Measurements from ENCODE around the gene UVRAG. TPM values are rescaled to one million over a fixed set of nuclear protein-coding genes. Genes with fewer than 3 reads are reported as not detected.

UVRAG gene
- total RNA-seq, 1 experiment from 2014 or later, result 19.3 TPM

DNA sequence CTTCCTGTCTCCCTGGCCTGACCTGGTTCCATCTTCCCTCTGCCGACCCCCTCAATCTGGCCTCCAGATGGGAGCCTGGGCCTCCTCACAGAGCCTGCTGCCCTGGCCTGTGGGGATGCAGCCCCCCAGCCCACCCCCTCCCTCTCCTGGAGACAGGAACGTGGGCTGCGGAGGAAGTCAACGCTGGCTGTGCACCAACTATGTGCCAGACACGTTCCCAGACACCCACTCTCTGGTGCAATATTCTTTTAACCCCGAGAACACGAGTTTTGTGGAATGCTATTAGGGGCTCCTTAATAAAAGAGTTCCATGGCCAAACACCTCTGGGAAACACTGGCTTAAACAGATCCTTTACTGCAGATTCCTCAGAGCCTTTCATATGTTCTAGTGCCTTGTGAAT is 375.4 kb downstream of the UVRAG start:
- DNase-seq (ENCODE audit: low spot score), result no peak

Other genes with a start within 250 kb of the UVRAG start
- gene MAP6, start 146.2 kb upstream of the UVRAG start, total RNA-seq (2014; rRNA removed; shearing (Covaris generic)), result 8.9 and 10.6 TPM in 2 replicates
- 0.07 TPM in 1 of 2 replicates, not detected in the other for gene MOGAT2, start 97.4 kb upstream of the UVRAG start, total RNA-seq (2014; rRNA removed; shearing (Covaris generic))
- gene DGAT2, start 46.4 kb upstream of the UVRAG start, total RNA-seq (2014; rRNA removed; shearing (Covaris generic)), result 15.2 and 15.9 TPM in 2 replicates